ENCODE results near the gene IRAK2.

Gene IRAK2

DNA sequence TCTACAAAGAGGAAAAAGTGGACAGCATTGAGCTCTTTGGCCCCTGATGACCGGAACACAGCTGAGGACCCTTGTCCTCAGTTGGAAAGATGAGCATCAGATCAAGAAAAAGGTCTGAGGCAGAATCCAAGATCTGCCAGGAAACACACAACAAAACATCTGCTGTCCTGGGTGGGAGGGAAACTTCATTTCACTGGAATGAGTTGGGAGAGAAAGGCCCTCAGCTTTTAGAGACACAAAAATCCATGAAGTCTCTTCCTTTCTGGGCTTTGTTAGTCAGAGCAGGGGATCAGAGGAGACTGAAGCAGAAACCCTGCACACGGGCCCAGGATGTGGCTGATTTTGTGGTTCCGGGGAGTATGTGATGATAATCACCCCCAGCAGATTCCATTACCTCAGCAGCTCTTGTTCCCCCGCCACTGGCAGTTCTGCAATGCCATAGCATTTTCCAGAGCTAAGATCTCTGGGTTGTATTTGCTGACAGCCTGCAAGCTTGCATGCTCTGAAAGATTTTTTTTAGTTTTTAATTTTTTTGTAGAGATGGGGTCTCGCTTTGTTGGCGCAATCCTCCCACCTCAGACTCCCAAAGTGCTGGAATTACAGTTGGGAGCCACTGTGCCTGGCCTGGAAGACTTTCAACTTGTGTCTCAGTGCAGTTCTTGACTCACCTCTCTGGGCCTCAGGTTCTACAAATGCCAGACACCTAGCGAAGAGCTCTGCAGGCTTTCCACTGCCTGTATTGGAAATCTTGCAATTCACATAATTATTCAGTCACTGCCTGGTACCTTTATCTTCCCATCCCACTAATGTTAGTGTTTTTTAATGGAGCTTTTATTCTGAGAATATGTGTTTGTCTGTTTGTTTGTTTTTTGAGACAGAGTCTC, 77.7 kb downstream of the IRAK2 start:
- H3K27me3 ChIP-seq (ENCODE audit: insufficient read depth, low read length), result no peaks in the 10 kb centered on the region
- H3K4ac ChIP-seq (ENCODE audit: low read depth, low read length), result no peak overlapping the region
- H3K4me3 ChIP-seq (ENCODE audit: low read depth, low read length), result no peak overlapping the region
- no CpG with 5 or more reads among the region's 7 CpGs for WGBS (ENCODE audit: extremely low coverage, insufficient coverage, insufficient read length)
- H3K4me1 ChIP-seq (ENCODE audit: control insufficient read depth in 1 of 2, insufficient read depth in 2 of 2, low read length in 2 of 2), result no peaks in the 10 kb centered on the region
- no peak overlapping the region for H3K18ac ChIP-seq (ENCODE audit: low read length)
- no peak overlapping the region for H4K91ac ChIP-seq (ENCODE audit: low read depth, low read length)
- no peaks in the 10 kb centered on the region for H3K79me1 ChIP-seq (ENCODE audit: low read length)
- no peak overlapping the region for H2AFZ ChIP-seq (ENCODE audit: insufficient read depth, low read length, poor library complexity)
- H3K36me3 ChIP-seq (ENCODE audit: control insufficient read depth in 1 of 2, insufficient read depth in 2 of 2, low read length in 2 of 2), result peaks cover 0 to 2% of the 10 kb centered on the region in 2 experiments
- H2BK12ac ChIP-seq (ENCODE audit: low read length), result no peak overlapping the region
- H2BK5ac ChIP-seq (ENCODE audit: low read depth, low read length, poor library complexity), result no peak overlapping the region
- H3K9me3 ChIP-seq (ENCODE audit: insufficient read depth, low read depth, low read length), result peaks cover 3% of the 10 kb centered on the region
- no peaks in the 10 kb centered on the region for H3K79me2 ChIP-seq (ENCODE audit: control insufficient read depth, insufficient read depth, low read length, poor library complexity)
- no peak overlapping the region for H3K14ac ChIP-seq (ENCODE audit: low read length)
- DNase-seq, result peak in 1 of 2 donors; percentile 8
- H3K4me2 ChIP-seq (ENCODE audit: low read length), result no peak overlapping the region
- no peak overlapping the region for H3K9ac ChIP-seq (ENCODE audit: low read length)
- no peak overlapping the region for H4K12ac ChIP-seq (ENCODE audit: low read depth, low read length)
- H3K23ac ChIP-seq (ENCODE audit: low read length), result no peak overlapping the region
- no peak overlapping the region for H2BK120ac ChIP-seq (ENCODE audit: insufficient read depth, low read length, poor library complexity)
- no peak overlapping the region for H4K8ac ChIP-seq (ENCODE audit: low read depth, low read length)
- no peak overlapping the region for H3K27ac ChIP-seq (ENCODE audit: low read depth, low read length)
- no peak overlapping the region for H2AK5ac ChIP-seq (ENCODE audit: low read length)

DNA sequence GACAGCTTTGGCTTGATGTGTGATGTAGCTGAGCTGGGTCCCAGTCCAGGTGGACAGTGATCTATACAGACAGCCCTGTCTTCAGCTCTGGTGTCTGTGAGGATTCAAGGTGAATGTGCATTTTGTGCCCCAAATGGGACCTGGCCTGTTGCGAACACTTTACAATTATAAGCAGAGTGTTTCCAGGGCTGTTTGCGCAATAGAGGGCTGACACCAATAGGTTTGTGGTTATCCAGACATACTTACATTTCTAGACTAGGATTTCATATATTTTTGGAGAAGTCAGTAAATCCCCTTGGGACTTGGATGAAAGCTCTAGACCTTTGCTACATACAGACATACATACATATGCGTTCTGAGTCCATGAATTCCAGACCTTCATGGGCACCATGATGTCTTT, 79.3 kb downstream of the IRAK2 start:
- no peak overlapping the region for H4K12ac ChIP-seq (ENCODE audit: low read depth, low read length)
- peaks cover under 1% of the 10 kb centered on the region in 2 experiments for H3K4me1 ChIP-seq (ENCODE audit: control insufficient read depth in 1 of 2, insufficient read depth in 2 of 2, low read length in 2 of 2)
- peaks cover 6% of the 10 kb centered on the region for H3K79me1 ChIP-seq (ENCODE audit: low read length)
- H3K4ac ChIP-seq (ENCODE audit: low read depth, low read length), result no peak overlapping the region
- H2AFZ ChIP-seq (ENCODE audit: insufficient read depth, low read length, poor library complexity), result no peak overlapping the region
- peaks cover 0 to 2% of the 10 kb centered on the region in 2 experiments for H3K36me3 ChIP-seq (ENCODE audit: control insufficient read depth in 1 of 2, insufficient read depth in 2 of 2, low read length in 2 of 2)
- no peak overlapping the region for H3K4me2 ChIP-seq (ENCODE audit: low read length)
- no peak overlapping the region for H3K23ac ChIP-seq (ENCODE audit: low read length)
- H4K8ac ChIP-seq (ENCODE audit: low read depth, low read length), result no peak overlapping the region
- H3K14ac ChIP-seq (ENCODE audit: low read length), result no peak overlapping the region
- no CpG with 5 or more reads among the region's 3 CpGs for WGBS (ENCODE audit: extremely low coverage, insufficient coverage, insufficient read length)
- peaks cover 5% of the 10 kb centered on the region for H3K9me3 ChIP-seq (ENCODE audit: insufficient read depth, low read depth, low read length)
- no peak overlapping the region for H3K18ac ChIP-seq (ENCODE audit: low read length)
- no peak overlapping the region for H3K9ac ChIP-seq (ENCODE audit: low read length)
- DNase-seq, result no peak
- no peak overlapping the region for H2AK5ac ChIP-seq (ENCODE audit: low read length)
- H3K27ac ChIP-seq (ENCODE audit: low read depth, low read length), result no peak overlapping the region
- no peaks in the 10 kb centered on the region for H3K27me3 ChIP-seq (ENCODE audit: insufficient read depth, low read length)
- H2BK120ac ChIP-seq (ENCODE audit: insufficient read depth, low read length, poor library complexity), result no peak overlapping the region
- no peak overlapping the region for H3K4me3 ChIP-seq (ENCODE audit: low read depth, low read length)
- no peak overlapping the region for H4K91ac ChIP-seq (ENCODE audit: low read depth, low read length)
- H3K79me2 ChIP-seq (ENCODE audit: control insufficient read depth, insufficient read depth, low read length, poor library complexity), result peaks cover 4% of the 10 kb centered on the region
- no peak overlapping the region for H2BK12ac ChIP-seq (ENCODE audit: low read length)
- H2BK5ac ChIP-seq (ENCODE audit: low read depth, low read length, poor library complexity), result no peak overlapping the region

GRCh38 chr3:10245081-10245712, 80.5 kb downstream of the IRAK2 start:
- H3K36me3 ChIP-seq (ENCODE audit: control insufficient read depth in 1 of 2, insufficient read depth in 2 of 2, low read length in 2 of 2), result peaks cover 0 to 2% of the 10 kb centered on the region in 2 experiments
- peaks cover 9% of the 10 kb centered on the region for H3K79me2 ChIP-seq (ENCODE audit: control insufficient read depth, insufficient read depth, low read length, poor library complexity)
- H2AFZ ChIP-seq (ENCODE audit: insufficient read depth, low read length, poor library complexity), result no peak overlapping the region
- H4K12ac ChIP-seq (ENCODE audit: low read depth, low read length), result no peak overlapping the region
- H3K4me2 ChIP-seq (ENCODE audit: low read length), result no peak overlapping the region
- no peak for DNase-seq
- H4K8ac ChIP-seq (ENCODE audit: low read depth, low read length), result no peak overlapping the region
- H3K27ac ChIP-seq (ENCODE audit: low read depth, low read length), result no peak overlapping the region
- H2BK5ac ChIP-seq (ENCODE audit: low read depth, low read length, poor library complexity), result no peak overlapping the region
- no peak overlapping the region for H3K4ac ChIP-seq (ENCODE audit: low read depth, low read length)
- H3K23ac ChIP-seq (ENCODE audit: low read length), result no peak overlapping the region
- H3K4me1 ChIP-seq (ENCODE audit: control insufficient read depth in 1 of 2, insufficient read depth in 2 of 2, low read length in 2 of 2), result peaks cover 8% of the 10 kb centered on the region in 2 experiments
- peaks cover 10% of the 10 kb centered on the region for H3K79me1 ChIP-seq (ENCODE audit: low read length)
- peaks cover 5% of the 10 kb centered on the region for H3K9me3 ChIP-seq (ENCODE audit: insufficient read depth, low read depth, low read length)
- H3K18ac ChIP-seq (ENCODE audit: low read length), result no peak overlapping the region
- no peaks in the 10 kb centered on the region for H3K27me3 ChIP-seq (ENCODE audit: insufficient read depth, low read length)
- no peak overlapping the region for H4K91ac ChIP-seq (ENCODE audit: low read depth, low read length)
- H2BK120ac ChIP-seq (ENCODE audit: insufficient read depth, low read length, poor library complexity), result no peak overlapping the region
- H2BK12ac ChIP-seq (ENCODE audit: low read length), result no peak overlapping the region
- H2AK5ac ChIP-seq (ENCODE audit: low read length), result no peak overlapping the region
- no peak overlapping the region for H3K9ac ChIP-seq (ENCODE audit: low read length)
- no peak overlapping the region for H3K14ac ChIP-seq (ENCODE audit: low read length)
- H3K4me3 ChIP-seq (ENCODE audit: low read depth, low read length), result no peak overlapping the region
- no CpG with 5 or more reads among the region's 6 CpGs for WGBS (ENCODE audit: extremely low coverage, insufficient coverage, insufficient read length)

DNA sequence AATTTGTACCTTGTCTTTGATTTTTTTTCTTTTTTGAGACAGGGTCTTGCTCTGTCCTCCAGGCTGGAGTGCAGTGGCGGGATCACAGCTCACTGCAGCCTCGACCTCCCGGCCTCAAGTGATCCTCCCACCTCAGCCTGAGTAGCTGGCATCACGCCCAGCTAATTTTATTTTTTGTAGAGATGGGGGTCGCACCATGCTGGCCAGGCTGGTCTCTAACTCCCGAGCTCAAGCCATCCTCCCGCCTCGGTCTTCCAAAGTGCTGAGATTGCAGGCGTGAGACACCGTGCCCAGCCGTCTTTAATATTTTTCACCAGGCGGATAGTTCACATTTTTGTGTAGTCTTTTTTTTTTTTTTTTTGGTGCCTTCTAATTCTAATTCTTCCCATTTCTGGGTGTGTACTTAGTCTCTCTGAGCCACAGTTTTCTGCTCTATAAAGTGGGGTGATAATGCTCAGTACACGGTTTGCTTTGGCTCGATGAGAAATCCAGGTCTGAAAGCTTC, 83.0 kb downstream of the IRAK2 start:
- peaks cover 5% of the 10 kb centered on the region for H3K9me3 ChIP-seq (ENCODE audit: insufficient read depth, low read depth, low read length)
- peaks cover 2% of the 10 kb centered on the region in 2 experiments for H3K36me3 ChIP-seq (ENCODE audit: control insufficient read depth in 1 of 2, insufficient read depth in 2 of 2, low read length in 2 of 2)
- no peak overlapping the region for H2BK12ac ChIP-seq (ENCODE audit: low read length)
- peaks cover 10% of the 10 kb centered on the region for H3K79me1 ChIP-seq (ENCODE audit: low read length)
- no peak overlapping the region for H3K27ac ChIP-seq (ENCODE audit: low read depth, low read length)
- no peak overlapping the region for H4K91ac ChIP-seq (ENCODE audit: low read depth, low read length)
- peak overlapping the region; percentile 51 for H4K8ac ChIP-seq (ENCODE audit: low read depth, low read length)
- H3K4me1 ChIP-seq (ENCODE audit: control insufficient read depth in 1 of 2, insufficient read depth in 2 of 2, low read length in 2 of 2), result peaks cover 8% of the 10 kb centered on the region in 2 experiments
- no peak overlapping the region for H4K12ac ChIP-seq (ENCODE audit: low read depth, low read length)
- H3K4me3 ChIP-seq (ENCODE audit: low read depth, low read length), result peak overlapping the region; percentile 62
- peak overlapping the region; percentile 74 for H3K4me2 ChIP-seq (ENCODE audit: low read length)
- no peak overlapping the region for H2BK5ac ChIP-seq (ENCODE audit: low read depth, low read length, poor library complexity)
- H2AK5ac ChIP-seq (ENCODE audit: low read length), result no peak overlapping the region
- no peak overlapping the region for H3K18ac ChIP-seq (ENCODE audit: low read length)
- H3K4ac ChIP-seq (ENCODE audit: low read depth, low read length), result no peak overlapping the region
- H2AFZ ChIP-seq (ENCODE audit: insufficient read depth, low read length, poor library complexity), result no peak overlapping the region
- H3K14ac ChIP-seq (ENCODE audit: low read length), result no peak overlapping the region
- no peak overlapping the region for H3K9ac ChIP-seq (ENCODE audit: low read length)
- H3K79me2 ChIP-seq (ENCODE audit: control insufficient read depth, insufficient read depth, low read length, poor library complexity), result peaks cover 9% of the 10 kb centered on the region
- no peak overlapping the region for H2BK120ac ChIP-seq (ENCODE audit: insufficient read depth, low read length, poor library complexity)
- no peak for DNase-seq
- H3K23ac ChIP-seq (ENCODE audit: low read length), result no peak overlapping the region
- WGBS (ENCODE audit: extremely low coverage, insufficient coverage, insufficient read length), result no CpG with 5 or more reads among the region's 14 CpGs
- no peaks in the 10 kb centered on the region for H3K27me3 ChIP-seq (ENCODE audit: insufficient read depth, low read length)
